ENCODE data around the gene ATP8B3. TPM values are rescaled to one million over a fixed set of nuclear protein-coding genes. Genes with fewer than 3 reads are reported as not detected.

The ATP8B3 gene
- polyA plus RNA-seq, 1 donor (not counting 4 experiments of a cell fraction or from before 2014, with no cell fraction given): 0.98 TPM

GRCh38 chr19:1847684-1848398 is 35.8 kb upstream of the ATP8B3 start:
- peaks cover 64% of the 10 kb centered on the region for H3K79me2 ChIP-seq (ENCODE audit: control insufficient read depth, insufficient read depth, low read length)
- no peak overlapping the region for H2AFZ ChIP-seq (ENCODE audit: control insufficient read depth, low read length)
- H4K20me1 ChIP-seq (ENCODE audit: control insufficient read depth, extremely low read depth, insufficient read depth, low read length): peaks cover 12% of the 10 kb centered on the region
- peaks cover 8 to 12% of the 10 kb centered on the region in 2 experiments for H3K36me3 ChIP-seq (ENCODE audit: control insufficient read depth in 2 of 2, extremely low read depth in 1 of 2, insufficient read depth in 2 of 2, low read length in 2 of 2)
- H3K27me3 ChIP-seq (ENCODE audit: control insufficient read depth, extremely low read depth, insufficient read depth, low read length): no peaks in the 10 kb centered on the region
- dilution Hi-C loops (cut with MboI; ENCODE audit: extremely low pct_ligation_motif_present, low sequenced_read_pairs): no loop called here
- FAIRE-seq (no peak), DNase-seq (ENCODE audit: low read depth, low spot score) (no peak)
- no peaks in the 10 kb centered on the region for H3K9me1 ChIP-seq (ENCODE audit: control insufficient read depth, extremely low read depth, insufficient read depth, low read length)
- peak overlapping the region; percentile 95 for H3K4me2 ChIP-seq (ENCODE audit: control insufficient read depth, extremely low read depth, insufficient read depth, low read depth, low read length)
- H3K27ac ChIP-seq (ENCODE audit: control insufficient read depth, insufficient read depth, low read length): peak overlapping the region; percentile 89
- H3K9me3 ChIP-seq (ENCODE audit: control insufficient read depth, low read depth, low read length): no peaks in the 10 kb centered on the region
- no peak for TF ChIP-seq CTCF (optimal IDR thresholded peaks at IDR 0.05 in 1 of 3, IDR thresholded peaks at IDR 0.05 in 1 of 3, conservative IDR thresholded peaks at IDR 0.05 in 1 of 3; ENCODE audit: extremely low read depth in 1 of 3, insufficient read depth in 2 of 3, low read length in 3 of 3)
- no peak for TF ChIP-seq EZH2 (IDR thresholded peaks at IDR 0.05; ENCODE audit: low read length)
- peak overlapping the region; percentile 81 to 87 (median 85) for H3K4me3 ChIP-seq (ENCODE audit: control insufficient read depth in 2 of 3, extremely low read depth in 1 of 3, insufficient read depth in 2 of 3, low read depth in 1 of 3, low read length in 3 of 3)
- peaks cover 41% of the 10 kb centered on the region for H3K4me1 ChIP-seq (ENCODE audit: control insufficient read depth, extremely low read depth, insufficient read depth, low read length)
- H3K9ac ChIP-seq (ENCODE audit: control insufficient read depth, extremely low read depth, insufficient read depth, low read length): peak overlapping the region; percentile 94

DNA sequence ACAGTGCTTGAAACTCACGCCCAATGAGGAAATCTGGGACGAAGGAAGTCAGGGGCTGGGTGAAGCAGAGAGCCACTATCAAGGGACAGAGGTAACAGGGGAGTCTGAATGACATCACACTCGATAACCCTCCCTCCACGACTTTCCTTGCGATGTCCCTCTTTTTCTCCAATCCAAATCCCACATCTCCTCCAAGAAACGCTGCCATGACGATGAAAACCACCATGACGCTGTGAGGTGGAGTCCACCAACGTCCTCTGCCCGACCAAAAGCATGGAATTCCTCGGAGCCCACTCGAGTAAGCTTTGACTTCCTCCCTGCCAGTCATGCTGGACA is 35.2 kb upstream of the ATP8B3 start:
- no peak for DNase-seq (ENCODE audit: low read depth, low spot score)
- dilution Hi-C loops (cut with MboI; ENCODE audit: extremely low pct_ligation_motif_present, low sequenced_read_pairs): no loop called here
- H4K20me1 ChIP-seq (ENCODE audit: control insufficient read depth, extremely low read depth, insufficient read depth, low read length): peaks cover 16% of the 10 kb centered on the region

More for the DNA sequence above, 35.2 kb upstream of the ATP8B3 start:
- FAIRE-seq: no peak
- Histone ChIP-seq H3K9me1 (ENCODE audit: control insufficient read depth, extremely low read depth, insufficient read depth, low read length) (no peaks in the 10 kb centered on the region), H3K27ac (ENCODE audit: control insufficient read depth, insufficient read depth, low read length) (peak overlapping the region; percentile 89), H3K4me3 (ENCODE audit: control insufficient read depth in 2 of 3, extremely low read depth in 1 of 3, insufficient read depth in 2 of 3, low read depth in 1 of 3, low read length in 3 of 3) (peak overlapping the region; percentile 81 to 87 (median 85)), H3K9me3 (ENCODE audit: control insufficient read depth, low read depth, low read length) (no peaks in the 10 kb centered on the region), H3K36me3 (ENCODE audit: control insufficient read depth in 2 of 2, extremely low read depth in 1 of 2, insufficient read depth in 2 of 2, low read length in 2 of 2) (peaks cover 8 to 12% of the 10 kb centered on the region in 2 experiments), H3K9ac (ENCODE audit: control insufficient read depth, extremely low read depth, insufficient read depth, low read length) (peak overlapping the region; percentile 94), H3K4me2 (ENCODE audit: control insufficient read depth, extremely low read depth, insufficient read depth, low read depth, low read length) (peak overlapping the region; percentile 95), H3K27me3 (ENCODE audit: control insufficient read depth, extremely low read depth, insufficient read depth, low read length) (no peaks in the 10 kb centered on the region), H2AFZ (ENCODE audit: control insufficient read depth, low read length) (no peak overlapping the region), H3K79me2 (ENCODE audit: control insufficient read depth, insufficient read depth, low read length) (peaks cover 63% of the 10 kb centered on the region), H3K4me1 (ENCODE audit: control insufficient read depth, extremely low read depth, insufficient read depth, low read length) (peaks cover 45% of the 10 kb centered on the region)
- TF ChIP-seq EZH2 (IDR thresholded peaks at IDR 0.05; ENCODE audit: low read length) (no peak), CTCF (optimal IDR thresholded peaks at IDR 0.05 in 1 of 3, IDR thresholded peaks at IDR 0.05 in 1 of 3, conservative IDR thresholded peaks at IDR 0.05 in 1 of 3; ENCODE audit: extremely low read depth in 1 of 3, insufficient read depth in 2 of 3, low read length in 3 of 3) (no peak)
